Gastrocnemius medialis (tissue), 4 donors: ENCODE measurements around the gene GNL2. TPM values are rescaled to one million over a fixed set of nuclear protein-coding genes. Genes with fewer than 3 reads are reported as not detected.
"Not testable (repeated sequence)": the region's sequence is repeated elsewhere in the genome, so short reads cannot be mapped to it uniquely, and the experiment has no call there.

Experiments used
- ATAC-seq, 2 donors: fragments of 150-250 bp; one replicate each; pipeline ENCODE4 v1.9.1; 2016
- DNase-seq, 2 donors: peaks; one replicate each; pipeline ENCODE4 v3.0.0-alpha.2; 2019
- H3K27ac ChIP-seq, 4 donors: fragments of 200-600 bp; sonication (generic); 1 replicate in 1 of 4; 2 replicates in 3 of 4; pipeline ENCODE4 v1.5.1; 2016 to 2018; ENCODE audit warnings: mild to moderate bottlenecking in 2 of 4, moderate library complexity in 1 of 4
- H3K27me3 ChIP-seq, 3 donors: fragments of 200-600 bp; sonication (generic) in 2 of 3; 1 replicate in 1 of 3; 2 replicates in 2 of 3; pipeline versions ENCODE4 v1.5.1 to v1.6.0; 2016 to 2019; ENCODE audit warnings: mild to moderate bottlenecking in 1 of 3, moderate library complexity in 1 of 3
- H3K36me3 ChIP-seq, 2 donors: fragments of 200-600 bp; sonication (generic) in 1 of 2; one replicate each; pipeline ENCODE4 v1.5.1; 2017 to 2018
- H3K4me1 ChIP-seq, 2 donors: fragments of 200-600 bp; sonication (generic) in 1 of 2; one replicate each; pipeline ENCODE4 v1.5.1; 2016 to 2017; ENCODE audit warnings: mild to moderate bottlenecking in 2 of 2
- H3K4me3 ChIP-seq, 4 donors: fragments of 200-600 bp; sonication (generic) in 3 of 4; 1 replicate in 1 of 4; 2 replicates in 3 of 4; pipeline ENCODE4 v1.5.1; 2016 to 2019; ENCODE audit warnings: mild to moderate bottlenecking in 2 of 4
- H3K9me3 ChIP-seq, 3 donors: fragments of 200-600 bp; sonication (generic) in 2 of 3; 1 replicate in 1 of 3; 2 replicates in 2 of 3; pipeline ENCODE4 v1.5.1; 2016 to 2019
- CTCF ChIP-seq, 5 experiments: fragments of 450-650 bp in 3 of 5; fragments of 200-600 bp in 2 of 5; sonication (generic) in 2 of 5; IDR thresholded peaks in 4 of 5; conservative IDR thresholded peaks in 1 of 5; 1 replicate in 4 of 5; 2 replicates in 1 of 5; pipeline ENCODE4 v1.5.1; 2016 to 2019; ENCODE audit warnings: antibody characterized with exemption in 5 of 5, mild to moderate bottlenecking in 3 of 5, moderate library complexity in 3 of 5
- POLR2A ChIP-seq, 2 donors: fragments of 450-650 bp; IDR thresholded peaks; one replicate each; pipeline ENCODE4 v1.6.1; 2017; ENCODE audit warnings: antibody characterized with exemption in 2 of 2, mild to moderate bottlenecking in 2 of 2, moderate library complexity in 2 of 2
- in situ Hi-C, 4 donors: fragments of 200-750 bp; cut with MboI; loops; one replicate each; pipeline versions ENCODE4 v1.15.0 to v1.8.0; 2017; ENCODE audit warnings: low sequenced_read_pairs in 4 of 4
- intact Hi-C: fragments of 100-400 bp; cut with DNase I; formaldehyde crosslinking; loops from one replicate; pipeline ENCODE4 v1.15.1; 2023; ENCODE audit warnings: low total_unique reads
- total RNA-seq, 4 donors: library from RNA; depleted of rRNA; stranded (reverse); fragments of >200 nt; gene quantifications; one replicate each; pipeline versions ENCODE4 v1.1.0 to v1.2.3, GENCODE V29; 2016

The GNL2 gene
- total RNA-seq, 4 donors from 2014 or later = 37.2 to 49.1 (median 43.2) TPM

- TF ChIP-seq CTCF (IDR thresholded peaks at IDR 0.05 in 4 of 5, conservative IDR thresholded peaks at IDR 0.05 in 1 of 5) (no peak), POLR2A (IDR thresholded peaks at IDR 0.05) (no peak)
- ATAC-seq (no peak), DNase-seq (no peak)
- H3K27me3 ChIP-seq = no peaks in the 10 kb centered on the region
- no peak overlapping the region for H3K27ac ChIP-seq
- no peaks in the 10 kb centered on the region for H3K9me3 ChIP-seq
- peaks cover 0 to 65% of the 10 kb centered on the region in 2 donors for H3K36me3 ChIP-seq
- no peak overlapping the region for H3K4me3 ChIP-seq
- intact Hi-C loops = no loop called here
- H3K4me1 ChIP-seq = no peaks in the 10 kb centered on the region
- in situ Hi-C loops = no loop called here
Observed at GRCh38 chr1:37545019-37545418, 50.7 kb downstream of the GNL2 start.

- no peak overlapping the region for H3K27ac ChIP-seq
- no peaks in the 10 kb centered on the region for H3K27me3 ChIP-seq
- no peaks in the 10 kb centered on the region for H3K9me3 ChIP-seq
- H3K36me3 ChIP-seq = peaks cover 0 to 69% of the 10 kb centered on the region in 2 donors
- no peaks in the 10 kb centered on the region for H3K4me1 ChIP-seq
- ATAC-seq (no peak), DNase-seq (no peak)
- intact Hi-C loops = no loop called here
- in situ Hi-C loops = no loop called here
- H3K4me3 ChIP-seq = no peak overlapping the region
- no peak for TF ChIP-seq CTCF (IDR thresholded peaks at IDR 0.05 in 4 of 5, conservative IDR thresholded peaks at IDR 0.05 in 1 of 5)
- TF ChIP-seq POLR2A (IDR thresholded peaks at IDR 0.05) = no peak
Observed at GRCh38 chr1:37544530-37544929, 51.2 kb downstream of the GNL2 start.

GRCh38 chr1:37540036-37540785, 55.5 kb downstream of the GNL2 start:
- Histone ChIP-seq H3K4me3 (no peak overlapping the region), H3K4me1 (no peaks in the 10 kb centered on the region), H3K9me3 (no peaks in the 10 kb centered on the region), H3K36me3 (peaks cover 0 to 73% of the 10 kb centered on the region in 2 donors), H3K27me3 (no peaks in the 10 kb centered on the region), H3K27ac (no peak overlapping the region)
- TF ChIP-seq CTCF (IDR thresholded peaks at IDR 0.05 in 4 of 5, conservative IDR thresholded peaks at IDR 0.05 in 1 of 5) (no peak), POLR2A (IDR thresholded peaks at IDR 0.05) (no peak)
- in situ Hi-C loops (no loop called here), intact Hi-C loops (no loop called here)
- ATAC-seq (no peak), DNase-seq (no peak)

GRCh38 chr1:37539154-37539553, 56.6 kb downstream of the GNL2 start:
- DNase-seq, H3K27me3 ChIP-seq, ATAC-seq, H3K4me3 ChIP-seq, H3K27ac ChIP-seq, in situ Hi-C loops, intact Hi-C loops, H3K9me3 ChIP-seq, H3K4me1 ChIP-seq: not testable (repeated sequence)
- peaks cover 0 to 68% of the 10 kb centered on the region in 2 donors for H3K36me3 ChIP-seq

- ATAC-seq (peak; percentile 51 to 57), DNase-seq (peak in 1 of 2 donors; percentile 37)
- H3K27ac ChIP-seq = peak overlapping the region; percentile 32 to 49 (median 40)
- TF ChIP-seq POLR2A (IDR thresholded peaks at IDR 0.05) (no peak), CTCF (IDR thresholded peaks at IDR 0.05 in 4 of 5, conservative IDR thresholded peaks at IDR 0.05 in 1 of 5) (no peak)
- peaks cover 14 to 19% of the 10 kb centered on the region in 2 donors for H3K4me1 ChIP-seq
- in situ Hi-C loops (no loop called here), intact Hi-C loops (no loop called here)
- peaks cover 0 to 60% of the 10 kb centered on the region in 2 donors for H3K36me3 ChIP-seq
- no peaks in the 10 kb centered on the region for H3K27me3 ChIP-seq
- no peak overlapping the region for H3K4me3 ChIP-seq
- H3K9me3 ChIP-seq = no peaks in the 10 kb centered on the region
Observed at GRCh38 chr1:37537378-37537777, 58.4 kb downstream of the GNL2 start.
